HG03442 (cell line): ENCODE results near the gene OR52H1.
A peak's percentile ranks its signal among the peaks of the same experiment; 100 is the strongest.
"Not testable (repeated sequence)": the region's sequence is repeated elsewhere in the genome, so short reads cannot be mapped to it uniquely, and the experiment has no call there.

ENCODE experiments used
- ATAC-seq: cut with Tn5 transposase; IDR thresholded peaks from one replicate; pipeline ENCODE4 v1.9.1; 2021; ENCODE audit warnings: mild to moderate bottlenecking, moderate library complexity; ENCODE audit not compliant: unreplicated experiment

The OR52H1 gene

GRCh38 chr11:5548440-5548839, at the start of gene OR52H1:
TSS of gene OR52H1 (minus strand) at chr11:5548540. CDS start at chr11:5545505, 3,035 bp downstream.
- no peak for ATAC-seq

DNA sequence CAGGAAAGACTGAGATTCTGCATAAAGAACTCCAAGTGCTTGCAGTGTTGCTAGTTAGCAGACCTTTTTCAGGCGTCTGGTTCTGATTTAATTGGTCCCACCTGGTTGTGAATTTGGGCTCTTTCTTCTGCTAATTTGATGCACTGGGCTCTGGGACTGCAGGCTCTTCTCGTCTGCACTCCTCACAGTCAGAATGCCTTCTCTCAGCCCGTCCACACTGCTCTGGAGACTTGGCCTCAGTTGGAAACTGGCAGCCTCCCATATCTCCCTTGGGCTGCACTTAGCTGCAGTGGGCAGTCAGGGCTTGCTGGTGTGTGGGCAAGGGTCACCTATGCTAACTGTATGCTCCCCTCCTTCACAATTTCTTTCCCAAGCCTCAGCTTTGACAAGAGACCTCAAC, 49.6 kb upstream of the OR52H1 start:
- no peak for ATAC-seq

DNA sequence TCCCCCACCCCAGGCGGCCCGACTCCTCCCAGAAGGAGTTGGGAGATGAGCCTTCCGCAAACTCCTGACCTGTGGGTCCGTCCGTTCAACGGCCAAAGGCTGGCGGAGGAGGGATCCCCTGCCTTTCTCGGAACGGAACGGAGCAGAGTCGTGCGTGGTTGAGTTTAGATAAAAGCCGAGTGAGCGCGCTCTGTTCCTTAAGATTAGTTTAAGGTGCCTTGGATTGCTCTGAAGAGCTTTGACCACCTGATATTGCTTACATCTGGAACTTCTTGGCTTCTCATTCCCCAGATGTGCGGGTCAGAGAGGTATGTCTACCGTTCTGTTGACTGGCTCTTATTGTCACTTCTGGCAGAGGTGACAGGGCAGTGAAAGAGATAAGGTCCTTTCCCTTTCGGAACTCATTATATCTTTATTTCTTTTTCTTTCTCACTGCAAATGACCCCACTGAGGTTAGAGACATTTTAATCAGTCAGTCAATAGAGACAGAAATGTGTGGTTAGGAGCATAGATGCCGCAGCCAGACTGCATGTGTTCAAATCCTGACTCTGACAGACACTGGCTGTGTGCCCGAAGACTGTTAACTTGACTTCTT, 48.4 kb upstream of the OR52H1 start, which contains the start of gene TRIM6:
Gene TRIM6 (plus strand): TSS at position 31 of the 595 bp plus-strand sequence. CDS start 261 bp downstream, at position 292.
- ATAC-seq: peak; percentile 44

DNA sequence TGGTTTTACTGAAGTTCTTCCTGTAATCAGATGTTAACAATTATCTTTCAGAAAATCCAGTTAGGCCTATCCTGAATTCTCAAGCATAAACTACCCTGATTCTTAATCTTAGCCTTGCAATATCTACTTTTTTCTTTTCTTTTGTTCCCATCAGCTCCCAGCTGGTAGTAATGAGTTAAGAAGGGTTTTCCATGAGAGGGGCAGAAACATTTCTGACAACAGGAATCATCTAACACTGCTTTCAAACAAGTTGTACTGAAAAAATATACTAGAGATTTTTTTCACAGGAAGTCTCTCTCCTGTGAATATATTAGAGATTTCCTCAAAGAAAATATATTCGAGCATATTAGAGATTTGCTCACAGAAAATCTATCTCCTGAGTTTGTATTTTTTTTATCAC, 44.8 kb upstream of the OR52H1 start:
- ATAC-seq: no peak

DNA sequence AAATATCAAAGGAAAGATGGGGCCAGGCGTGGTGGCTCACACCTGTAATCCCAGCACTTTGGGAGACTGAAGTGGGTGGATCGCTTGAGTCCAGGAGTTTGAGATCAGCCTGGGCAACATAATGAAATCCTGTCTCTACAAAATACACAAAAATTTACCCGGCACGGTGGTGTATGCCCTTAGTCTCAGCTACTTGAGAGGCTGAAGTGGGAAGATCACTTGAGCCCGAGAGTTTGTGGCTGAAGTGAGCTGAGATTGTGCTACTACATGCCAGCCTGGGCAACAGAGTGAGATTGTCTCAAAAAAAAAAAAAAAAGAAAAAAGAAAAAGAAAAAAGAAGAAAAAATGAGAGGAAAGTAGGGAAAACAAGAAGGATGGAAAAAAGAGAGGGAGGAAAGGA, 44.3 kb upstream of the OR52H1 start:
- ATAC-seq: no peak

DNA sequence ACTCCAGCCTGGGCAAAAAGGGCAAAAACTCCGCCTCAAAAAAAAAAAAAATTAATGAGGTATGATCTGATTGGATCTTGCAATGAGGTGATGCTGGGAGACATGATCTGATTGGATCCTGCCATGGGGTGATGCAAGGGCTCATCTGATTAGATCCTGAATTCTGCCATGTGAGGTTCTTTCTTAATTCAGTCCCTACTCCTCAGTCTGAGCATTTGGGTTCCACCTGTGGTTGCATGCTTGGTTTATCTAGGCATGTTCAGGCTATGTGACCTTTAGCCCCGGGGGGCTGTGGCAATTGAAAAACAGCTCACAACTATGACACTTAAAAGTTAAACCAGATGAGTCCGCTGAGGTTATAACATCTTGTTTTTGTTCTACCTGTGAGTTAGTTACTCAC, 43.3 kb upstream of the OR52H1 start:
- ATAC-seq: no peak

- not testable (repeated sequence) for ATAC-seq
Observed at GRCh38 chr11:5589906-5590305, 41.6 kb upstream of the OR52H1 start.

DNA sequence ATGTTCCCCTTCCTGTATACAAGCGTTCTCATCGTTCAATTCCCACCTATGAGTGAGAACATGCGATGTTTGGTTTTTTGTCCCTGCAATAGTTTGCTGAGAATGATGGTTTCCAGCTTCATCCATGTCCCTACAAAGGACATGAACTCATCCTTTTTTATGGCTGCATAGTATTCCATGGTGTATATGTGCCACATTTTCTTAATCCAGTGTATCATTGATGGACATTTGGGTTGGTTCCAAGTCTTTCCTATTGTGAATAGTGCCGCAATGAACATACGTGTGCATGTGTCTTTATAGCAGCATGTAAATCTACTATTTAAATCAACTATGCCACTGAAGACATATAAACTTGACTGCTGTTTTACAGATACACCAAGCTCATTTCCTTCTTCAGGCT, 36.1 kb upstream of the OR52H1 start:
- ATAC-seq: not testable (repeated sequence)

DNA sequence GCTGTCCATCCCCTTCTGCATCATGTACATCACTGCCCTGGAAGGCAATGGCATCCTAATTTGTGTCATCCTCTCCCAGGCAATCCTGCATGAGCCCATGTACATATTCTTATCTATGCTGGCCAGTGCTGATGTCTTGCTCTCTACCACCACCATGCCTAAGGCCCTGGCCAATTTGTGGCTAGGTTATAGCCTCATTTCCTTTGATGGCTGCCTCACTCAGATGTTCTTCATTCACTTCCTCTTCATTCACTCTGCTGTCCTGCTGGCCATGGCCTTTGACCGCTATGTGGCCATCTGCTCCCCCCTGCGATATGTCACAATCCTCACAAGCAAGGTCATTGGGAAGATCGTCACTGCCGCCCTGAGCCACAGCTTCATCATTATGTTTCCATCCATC, 32.7 kb upstream of the OR52H1 start:
- ATAC-seq: no peak

GRCh38 chr11:5580577-5580976, 32.2 kb upstream of the OR52H1 start, which contains the start of gene OR52B6:
TSS of gene OR52B6 (plus strand) at chr11:5580877. CDS start at chr11:5580877, 0 bp downstream.
- no peak for ATAC-seq

- no peak for ATAC-seq
Observed at GRCh38 chr11:5577101-5577500, 28.8 kb upstream of the OR52H1 start.

DNA sequence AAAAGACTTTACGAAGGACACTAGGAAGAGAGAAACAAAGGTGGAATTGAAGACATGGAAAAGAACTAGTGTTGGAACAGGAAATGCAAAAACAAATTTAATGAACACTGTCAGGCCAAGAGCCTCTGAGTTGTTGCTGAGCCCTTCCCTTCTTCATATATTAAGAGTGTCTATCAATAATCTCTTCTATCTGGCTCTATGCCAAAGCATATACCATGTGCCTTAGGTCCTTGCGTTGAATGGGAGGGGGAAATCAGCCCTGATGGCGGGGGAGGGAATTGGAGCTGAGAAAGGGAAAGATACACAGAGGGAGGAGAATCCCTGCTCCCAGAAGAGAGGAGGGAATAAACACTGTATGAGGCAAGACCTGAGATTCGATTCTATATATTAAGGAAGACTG, 26.8 kb upstream of the OR52H1 start:
- ATAC-seq: no peak

- ATAC-seq: no peak
Observed at GRCh38 chr11:5574654-5575053, 26.3 kb upstream of the OR52H1 start.

GRCh38 chr11:5564259-5565019, 16.1 kb upstream of the OR52H1 start:
- ATAC-seq: no peak

- ATAC-seq: no peak
Observed at GRCh38 chr11:5557751-5558150, 9.4 kb upstream of the OR52H1 start.

- ATAC-seq: no peak
Observed at GRCh38 chr11:5556596-5557188, 8.4 kb upstream of the OR52H1 start.

GRCh38 chr11:5553343-5553742, 5.0 kb upstream of the OR52H1 start:
- no peak for ATAC-seq

DNA sequence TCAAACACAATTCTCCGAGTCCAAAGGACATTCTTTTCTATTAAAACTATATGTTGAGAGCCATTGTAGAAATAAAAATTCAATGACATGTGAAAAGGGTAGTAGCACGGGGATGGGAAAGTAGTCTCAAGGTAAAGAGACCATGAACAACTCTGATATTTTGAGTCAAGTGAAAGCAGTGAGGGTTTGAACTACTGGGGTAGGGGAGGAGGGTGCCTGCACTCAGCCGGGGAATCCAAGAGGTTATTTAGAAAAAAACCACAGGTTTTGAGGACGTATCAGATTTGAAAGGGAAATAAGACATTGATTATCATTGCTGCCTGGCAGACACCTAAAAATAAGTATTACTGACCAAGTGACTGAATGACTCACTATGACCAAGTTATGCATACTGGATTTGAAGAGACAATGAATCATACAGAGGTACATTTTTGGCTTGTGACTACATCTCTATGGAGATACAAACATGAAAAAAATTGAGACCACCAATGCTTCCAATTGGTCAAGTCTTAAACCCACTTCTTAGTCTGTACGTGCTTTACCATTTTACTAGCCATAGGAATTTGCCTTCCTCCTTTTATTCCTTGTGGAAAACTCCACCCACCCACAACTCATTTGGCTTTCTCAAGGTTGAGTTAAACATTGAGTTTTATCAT, 2.2 kb upstream of the OR52H1 start:
- ATAC-seq: peak; percentile 76

- ATAC-seq: peak; percentile 47
Observed at GRCh38 chr11:5547982-5548381, 358 bp downstream of the OR52H1 start.

GRCh38 chr11:5546457-5546856, 1.9 kb downstream of the OR52H1 start:
- ATAC-seq: no peak

DNA sequence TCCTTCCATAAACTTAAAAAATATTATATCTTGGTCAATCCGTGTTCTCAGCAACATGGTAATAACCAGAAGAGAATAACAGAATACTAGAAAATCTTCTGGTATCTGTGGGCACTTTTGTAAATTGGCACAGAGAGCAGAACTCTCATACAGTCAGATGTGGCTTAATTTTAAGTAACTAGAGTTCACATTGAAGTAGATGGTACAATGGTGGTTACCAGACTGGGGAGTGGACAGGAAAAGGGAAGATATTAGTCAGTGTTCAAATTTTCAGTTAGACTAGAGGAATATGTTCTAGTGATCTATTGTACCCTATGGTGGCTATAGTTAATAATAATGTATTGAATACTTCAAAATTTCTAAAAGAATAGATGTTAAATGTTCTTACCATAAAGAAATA, 6.9 kb downstream of the OR52H1 start:
- no peak for ATAC-seq
